Epidermal melanocyte (primary cell): ENCODE measurements around the gene POLR2H.

Experiments used
- DNase-seq: peaks from one replicate; pipeline ENCODE4 v3.0.0; 2011; ENCODE audit warnings: low spot score; ENCODE audit not compliant: insufficient read length

The POLR2H gene

DNA sequence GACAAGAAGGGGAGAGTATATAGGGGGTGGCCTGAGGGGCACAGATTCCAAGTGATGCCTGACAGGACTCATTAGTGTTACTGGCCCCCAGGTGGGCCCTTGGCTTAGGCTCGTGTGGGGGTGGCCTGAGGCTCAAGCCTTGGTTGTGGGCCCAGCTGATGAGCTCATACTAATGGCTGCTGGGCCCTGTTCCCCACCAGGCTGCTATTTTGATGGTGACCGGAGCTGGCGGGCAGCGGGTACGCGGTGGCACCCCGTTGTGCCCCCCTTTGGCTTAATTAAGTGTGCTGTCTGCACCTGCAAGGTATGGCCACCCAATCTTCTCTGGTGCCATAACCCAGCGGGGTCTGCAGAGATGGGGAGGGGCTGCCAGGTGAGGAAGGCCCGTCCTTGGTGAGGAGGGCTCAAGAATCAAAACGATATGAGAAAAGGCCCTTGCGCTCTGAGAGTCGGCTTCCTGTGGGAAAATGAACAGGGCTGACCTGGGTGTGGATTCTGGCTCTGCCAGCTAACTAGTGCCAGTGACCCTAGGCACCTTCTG lies 25.7 kb downstream of the POLR2H start:
- DNase-seq, result no peak

GRCh38 chr3:184388164-184388935 lies 26.8 kb downstream of the POLR2H start:
- DNase-seq, result no peak

DNA sequence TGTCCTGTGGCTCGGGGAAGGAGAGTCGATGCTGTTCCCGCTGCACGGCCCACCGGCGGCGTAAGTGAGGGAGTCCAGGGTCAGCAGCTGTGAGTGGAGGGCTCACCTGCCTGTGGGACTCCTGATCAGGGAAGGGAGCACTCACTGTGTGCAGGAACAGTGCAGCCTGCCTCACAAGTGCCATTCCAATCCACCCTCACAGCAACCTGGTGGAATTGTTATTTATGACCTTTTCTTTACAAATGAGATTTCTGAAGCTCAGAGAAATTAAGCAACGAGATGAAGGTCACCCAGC lies 27.4 kb downstream of the POLR2H start:
- DNase-seq, result no peak

DNA sequence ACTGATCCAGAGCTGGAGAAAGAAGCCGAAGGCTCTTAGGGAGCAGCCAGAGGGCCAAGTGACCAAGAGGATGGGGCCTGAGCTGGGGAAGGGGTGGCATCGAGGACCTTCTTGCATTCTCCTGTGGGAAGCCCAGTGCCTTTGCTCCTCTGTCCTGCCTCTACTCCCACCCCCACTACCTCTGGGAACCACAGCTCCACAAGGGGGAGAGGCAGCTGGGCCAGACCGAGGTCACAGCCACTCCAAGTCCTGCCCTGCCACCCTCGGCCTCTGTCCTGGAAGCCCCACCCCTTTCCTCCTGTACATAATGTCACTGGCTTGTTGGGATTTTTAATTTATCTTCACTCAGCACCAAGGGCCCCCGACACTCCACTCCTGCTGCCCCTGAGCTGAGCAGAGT lies 27.9 kb downstream of the POLR2H start:
- no peak for DNase-seq

DNA sequence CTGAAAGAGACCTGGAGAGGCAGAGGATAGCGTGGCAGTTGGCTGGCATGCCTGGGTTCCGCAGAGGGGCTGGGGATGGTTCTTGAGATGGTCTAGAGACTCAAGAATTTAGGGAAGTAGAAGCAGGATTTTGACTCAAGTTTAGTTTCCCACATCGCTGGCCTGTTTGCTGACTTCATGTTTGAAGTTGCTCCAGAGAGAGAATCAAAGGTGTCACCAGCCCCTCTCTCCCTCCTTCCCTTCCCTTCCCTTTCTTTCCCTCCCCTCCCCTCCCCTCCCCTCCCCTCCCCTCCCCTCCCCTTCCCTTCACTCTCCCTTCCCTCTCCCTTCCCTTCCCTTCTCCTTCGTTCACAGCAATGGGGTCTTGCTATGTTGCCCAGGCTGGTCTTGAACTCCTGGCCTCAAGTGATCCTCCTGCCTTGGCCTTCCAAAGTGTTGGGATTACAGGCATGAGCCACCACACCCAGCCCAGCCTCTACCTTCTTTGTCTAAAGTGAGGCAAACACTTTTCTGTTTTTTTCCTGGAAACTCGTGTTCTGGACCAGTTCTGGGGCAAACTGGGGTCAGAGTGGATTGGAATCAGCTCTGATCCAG lies 28.5 kb downstream of the POLR2H start:
- no peak for DNase-seq

- no peak for DNase-seq
Measured at GRCh38 chr3:184391266-184391665, 29.8 kb downstream of the POLR2H start.

DNA sequence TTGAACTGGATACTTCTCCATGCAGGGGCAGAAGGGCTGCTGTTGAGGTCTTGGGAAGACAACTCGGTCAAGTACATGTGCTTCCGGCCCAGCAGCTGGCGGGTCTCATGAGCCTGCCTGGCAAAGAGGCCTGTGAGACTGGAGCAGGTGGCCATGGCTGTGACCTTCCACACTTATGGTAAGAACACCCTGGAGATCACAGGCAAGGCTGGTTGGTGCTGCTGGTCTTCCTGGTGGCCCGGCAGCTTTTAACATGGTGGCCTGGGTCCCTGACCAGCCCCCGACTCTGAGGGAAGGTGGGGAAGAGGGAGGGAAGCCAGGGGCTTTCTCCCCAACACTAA lies 33.8 kb downstream of the POLR2H start:
- no peak for DNase-seq

DNA sequence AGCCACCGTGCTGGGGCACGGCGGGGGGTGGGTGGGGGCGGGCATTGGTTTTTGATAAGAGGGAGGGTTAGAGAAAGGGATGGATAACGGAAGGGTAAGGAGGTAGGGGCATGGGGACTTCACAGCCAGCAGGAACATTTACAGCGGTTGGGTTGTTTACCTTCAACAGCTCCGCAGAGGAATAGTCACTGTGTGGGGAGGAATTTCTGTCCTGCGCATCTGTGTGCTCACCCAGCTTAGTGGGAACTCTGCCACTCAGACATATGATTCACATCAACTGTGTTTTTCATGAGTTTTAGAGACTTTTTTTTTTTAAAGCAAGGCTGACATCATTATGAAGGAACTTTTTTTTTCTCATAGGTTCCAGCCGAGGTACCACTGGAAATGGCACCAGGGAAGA lies 37.9 kb downstream of the POLR2H start:
- DNase-seq, result no peak

- no peak for DNase-seq
Measured at GRCh38 chr3:184405075-184406030, 43.8 kb downstream of the POLR2H start.

- no peak for DNase-seq
Measured at GRCh38 chr3:184409331-184409926, 47.9 kb downstream of the POLR2H start.

GRCh38 chr3:184409946-184410500 lies 48.5 kb downstream of the POLR2H start:
- DNase-seq, result no peak

GRCh38 chr3:184414418-184415202 lies 53.1 kb downstream of the POLR2H start:
- DNase-seq, result no peak

DNA sequence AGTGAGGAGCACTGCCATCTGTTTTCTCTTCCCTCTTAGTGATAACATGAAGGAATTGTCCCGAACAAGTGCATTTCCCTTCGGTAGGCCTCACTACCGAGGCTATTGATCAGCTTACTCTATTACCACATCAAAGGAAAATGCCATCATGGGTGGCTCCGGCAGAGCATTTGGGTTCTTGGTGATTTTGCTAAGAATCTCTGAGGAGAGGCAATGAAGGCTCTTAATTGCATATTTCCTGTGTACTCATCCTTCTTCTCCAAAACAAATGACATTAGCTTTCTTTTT lies 53.6 kb downstream of the POLR2H start:
- no peak for DNase-seq

GRCh38 chr3:184417619-184418327 lies 56.3 kb downstream of the POLR2H start:
- DNase-seq, result no peak
